WTC11 (cell line): ENCODE results near the gene SDR42E2. TPM values are rescaled to one million over a fixed set of nuclear protein-coding genes. Genes with fewer than 3 reads are reported as not detected.
"Not testable (repeated sequence)": the region's sequence is repeated elsewhere in the genome, so short reads cannot be mapped to it uniquely, and the experiment has no call there.

Experiments used
- ATAC-seq: fragments of 200-7000 bp; cut with Tn5 transposase; 2 replicates; pipeline ENCODE4 v1.10.0; 2021; ENCODE audit warnings: mild to moderate bottlenecking, moderate library complexity
- CTCF ChIA-PET: fragments of 300-600 bp; sonication (Branson Sonifier 250); formaldehyde crosslinking; loops from one replicate; lab custom pipeline; 2021; ENCODE audit warnings: antibody characterized with exemption; lab: Charles Lee
- POLR2A ChIA-PET: fragments of 350-600 bp; sonication (Branson Sonifier 250); formaldehyde crosslinking; loops from one replicate; lab custom pipeline; 2021; ENCODE audit warnings: antibody characterized with exemption; lab: Charles Lee
- DNase-seq: peaks from one replicate; pipeline ENCODE4 v3.0.0; 2021; ENCODE audit warnings: low spot score
- H3K27ac Mint-ChIP-seq: 2 replicates; pipeline ENCODE4 v1.8.0; 2021; ENCODE audit warnings: mixed read lengths
- H3K27me3 Mint-ChIP-seq: 2 replicates; pipeline ENCODE4 v1.8.0; 2021; ENCODE audit warnings: low read depth, mild to moderate bottlenecking, moderate library complexity, mixed read lengths
- H3K36me3 Mint-ChIP-seq: 2 replicates; pipeline ENCODE4 v1.8.0; 2021; ENCODE audit warnings: mixed read lengths
- H3K4me1 Mint-ChIP-seq: 2 replicates; pipeline ENCODE4 v1.8.0; 2022; ENCODE audit warnings: mixed read lengths
- H3K4me3 Mint-ChIP-seq: 2 replicates; pipeline ENCODE4 v1.8.0; 2021; ENCODE audit warnings: mild to moderate bottlenecking, moderate library complexity, mixed read lengths
- H3K9me3 Mint-ChIP-seq: 2 replicates; pipeline ENCODE4 v1.8.0; 2021; ENCODE audit warnings: mixed read lengths
- ATF1 ChIP-seq: sonication (generic); formaldehyde crosslinking; IDR thresholded peaks from 2 replicates; pipeline ENCODE4 v1.8.1; 2023; ENCODE audit warnings: mild to moderate bottlenecking, moderate library complexity, missing genetic modification reagents
- ATF2 ChIP-seq: sonication (generic); formaldehyde crosslinking; IDR thresholded peaks from 2 replicates; pipeline ENCODE4 v1.8.1; 2022; ENCODE audit warnings: low read depth, missing genetic modification reagents, borderline replicate concordance
- CTCF ChIP-seq: fragments of 200-600 bp; IDR thresholded peaks from 2 replicates; pipeline ENCODE4 v1.8.0; 2022; ENCODE audit warnings: antibody characterized with exemption
- ETV6 ChIP-seq: sonication (generic); formaldehyde crosslinking; IDR thresholded peaks from 2 replicates; pipeline ENCODE4 v1.8.1; 2022; ENCODE audit warnings: mild to moderate bottlenecking, missing genetic modification reagents
- GRHL2 ChIP-seq: fragments of 250-450 bp; sonication (Bioruptor Pico); IDR thresholded peaks from 2 replicates; pipeline ENCODE4 v1.8.0; 2022; ENCODE audit warnings: mild to moderate bottlenecking, moderate library complexity; ENCODE audit not compliant: insufficient replicate concordance, severe bottlenecking
- IRF1 ChIP-seq: sonication (generic); formaldehyde crosslinking; IDR thresholded peaks from 2 replicates; pipeline ENCODE4 v1.8.0; 2023; ENCODE audit warnings: missing genetic modification reagents
- KAT7 ChIP-seq: sonication (generic); formaldehyde crosslinking; IDR thresholded peaks from 2 replicates; pipeline ENCODE4 v1.8.1; 2023; ENCODE audit warnings: missing genetic modification reagents, mild to moderate bottlenecking, borderline replicate concordance
- NFE2L1 ChIP-seq: sonication (generic); formaldehyde crosslinking; IDR thresholded peaks from 2 replicates; pipeline ENCODE4 v1.8.1; 2023; ENCODE audit warnings: missing genetic modification reagents
- NFYB ChIP-seq: sonication (generic); formaldehyde crosslinking; conservative IDR thresholded peaks from 2 replicates; pipeline ENCODE4 v1.8.0; 2022; ENCODE audit warnings: low read depth, missing genetic modification reagents
- NR3C1 ChIP-seq: sonication (generic); formaldehyde crosslinking; conservative IDR thresholded peaks from 2 replicates; pipeline ENCODE4 v1.8.1; 2023; ENCODE audit warnings: low read depth, mild to moderate bottlenecking, missing genetic modification reagents
- SMAD3 ChIP-seq: sonication (generic); formaldehyde crosslinking; IDR thresholded peaks from 2 replicates; pipeline ENCODE4 v1.8.0; 2022; ENCODE audit warnings: missing genetic modification reagents, mild to moderate bottlenecking, borderline replicate concordance
- STAT6 ChIP-seq: sonication (generic); formaldehyde crosslinking; conservative IDR thresholded peaks from 2 replicates; pipeline ENCODE4 v1.8.1; 2023; ENCODE audit warnings: mild to moderate bottlenecking, low read depth, missing genetic modification reagents, moderate library complexity
- TEAD4 ChIP-seq: sonication (generic); formaldehyde crosslinking; IDR thresholded peaks from 2 replicates; pipeline ENCODE4 v1.8.0; 2022; ENCODE audit warnings: mild to moderate bottlenecking, missing genetic modification reagents
- ZNF423 ChIP-seq: fragments of 250-450 bp; sonication (Bioruptor Pico); IDR thresholded peaks from 2 replicates; pipeline ENCODE4 v2.1.2; 2022; ENCODE audit warnings: mild to moderate bottlenecking, moderate library complexity
- ZNF671 ChIP-seq: fragments of 250-450 bp; sonication (Bioruptor Pico); IDR thresholded peaks from 2 replicates; pipeline ENCODE4 v1.8.0; 2021; ENCODE audit warnings: mild to moderate bottlenecking
- ZSCAN18 ChIP-seq: fragments of 250-450 bp; sonication (Bioruptor Pico); IDR thresholded peaks from 2 replicates; pipeline ENCODE4 v2.1.2; 2022; ENCODE audit warnings: mild to moderate bottlenecking, moderate library complexity
- total RNA-seq: library from RNA; stranded (reverse); gene quantifications from 3 replicates; pipeline ENCODE4 v1.2.3, GENCODE V29; 2021

SDR42E2 gene
- total RNA-seq, 1 experiment from 2014 or later, result 0.13 TPM

GRCh38 chr16:22214402-22214801, 52.1 kb downstream of the SDR42E2 start (continued):
- no peak for TF ChIP-seq GRHL2 (CRISPR knock-in tag)

GRCh38 chr16:22214889-22215288, 52.6 kb downstream of the SDR42E2 start:
- peak; percentile 57 for ATAC-seq
- H3K36me3 Mint-ChIP-seq, result peaks cover 43% of the 10 kb centered on the region
- no peak for DNase-seq
- POLR2A ChIA-PET, result no interaction called here
- TF ChIP-seq ATF1 (no peak), IRF1 (CRISPR knock-in tag) (no peak), ETV6 (CRISPR knock-in tag) (no peak), NFE2L1 (no peak), CTCF (no peak), ZSCAN18 (CRISPR knock-in tag) (no peak), NR3C1 (CRISPR knock-in tag) (no peak), TEAD4 (no peak), ATF2 (CRISPR knock-in tag) (no peak), SMAD3 (CRISPR knock-in tag) (no peak), NFYB (CRISPR knock-in tag) (no peak), ZNF423 (CRISPR knock-in tag) (no peak)
- TF ChIP-seq, all 79 proteins: peak for 0
- no peaks in the 10 kb centered on the region for H3K27me3 Mint-ChIP-seq
- no peak overlapping the region for H3K4me3 Mint-ChIP-seq
- H3K4me1 Mint-ChIP-seq, result peaks cover 9% of the 10 kb centered on the region
- 0 out of 2 replicates have a peak overlapping the region, but pooled peaks have one; percentile 18 for H3K27ac Mint-ChIP-seq
- CTCF ChIA-PET, result no interaction called here
- peaks cover 20% of the 10 kb centered on the region for H3K9me3 Mint-ChIP-seq

- POLR2A ChIA-PET, result interaction anchor here (0.6 kb wide), 1 partner anchor 26 kb away, joined by 3 read pairs; no protein-coding TSS in a partner anchor
- Mint-ChIP-seq H3K27me3 (no peaks in the 10 kb centered on the region), H3K36me3 (peaks cover 33% of the 10 kb centered on the region), H3K4me1 (peaks cover 5% of the 10 kb centered on the region), H3K9me3 (peaks cover 10% of the 10 kb centered on the region), H3K27ac (peak overlapping the region; percentile 36; the same call in 1 of the 2 replicates), H3K4me3 (no peak overlapping the region)
- no peak for DNase-seq
- TF ChIP-seq KAT7 (CRISPR knock-in tag) (no peak), ZNF671 (no peak), STAT6 (CRISPR knock-in tag) (no peak)
- no peak for ATAC-seq
- CTCF ChIA-PET, result interaction anchor here (2.1 to 2.4 kb wide), 2 partner anchors 10 to 84 kb away, joined by 9 to 16 read pairs; partner anchors contain the start of gene EEF2K
Measured at GRCh38 chr16:22216191-22216831, 54.0 kb downstream of the SDR42E2 start.

- H3K4me3 Mint-ChIP-seq, H3K27me3 Mint-ChIP-seq, H3K27ac Mint-ChIP-seq, ATAC-seq, DNase-seq, H3K4me1 Mint-ChIP-seq: not testable (repeated sequence)
- CTCF ChIA-PET, result interaction anchor here (2.1 to 2.4 kb wide), 2 partner anchors 10 to 84 kb away, joined by 9 to 16 read pairs; partner anchors contain the start of gene EEF2K
- POLR2A ChIA-PET, result interaction anchor here (0.6 kb wide), 1 partner anchor 26 kb away, joined by 3 read pairs; no protein-coding TSS in a partner anchor
- H3K9me3 Mint-ChIP-seq, result peaks cover 10% of the 10 kb centered on the region
- H3K36me3 Mint-ChIP-seq, result peaks cover 29% of the 10 kb centered on the region
Measured at GRCh38 chr16:22216832-22217225, 54.5 kb downstream of the SDR42E2 start.
